Erythroblast (primary cell): Measurements from ENCODE around the gene TRAPPC2.

Source experiments
- GATA1 ChIP-seq: IDR thresholded peaks from 2 replicates; pipeline ENCODE4 v1.6.1; 2011; ENCODE audit warnings: low read depth, mild to moderate bottlenecking, control low read depth, low read length, moderate library complexity
- POLR2A ChIP-seq: IDR thresholded peaks from 2 replicates; pipeline ENCODE4 v1.6.1; 2011; ENCODE audit warnings: mild to moderate bottlenecking, low read length

- no peak for TF ChIP-seq POLR2A
- no peak for TF ChIP-seq GATA1
Measured at GRCh38 chrX:13667919-13668318, 66.5 kb downstream of the TRAPPC2 start.
